GM12873 (cell line): ENCODE results near the gene CTNNA3.

ENCODE experiments used
- CTCF ChIP-seq: IDR thresholded peaks from 2 replicates; pipeline ENCODE4 v1.5.1; 2012; ENCODE audit warnings: low read depth, mild to moderate bottlenecking, moderate library complexity, low read length, control low read depth; ENCODE audit not compliant: insufficient read depth; ENCODE audit errors: missing control alignments

Gene CTNNA3

GRCh38 chr10:67492317-67493019 is 203.5 kb downstream of the CTNNA3 start:
- no peak for TF ChIP-seq CTCF

- TF ChIP-seq CTCF, result no peak
Measured at GRCh38 chr10:67487906-67488619, 207.9 kb downstream of the CTNNA3 start.

- TF ChIP-seq CTCF, result no peak
Measured at GRCh38 chr10:67487199-67487598, 208.8 kb downstream of the CTNNA3 start.

- no peak for TF ChIP-seq CTCF
Measured at GRCh38 chr10:67477868-67478267, 218.1 kb downstream of the CTNNA3 start.

- TF ChIP-seq CTCF, result peak; percentile 23
Measured at GRCh38 chr10:67476201-67476600, 219.8 kb downstream of the CTNNA3 start.

GRCh38 chr10:67473850-67474633 is 222.0 kb downstream of the CTNNA3 start:
- no peak for TF ChIP-seq CTCF

- TF ChIP-seq CTCF, result no peak
Measured at GRCh38 chr10:67471022-67471421, 225.0 kb downstream of the CTNNA3 start.
